Activated CD4-positive, alpha-beta memory T cell treated with anti-CD3 and anti-CD28 coated beads for 36 hours (primary cell): ENCODE measurements around the gene MAP3K6. TPM values are rescaled to one million over a fixed set of nuclear protein-coding genes. Genes with fewer than 3 reads are reported as not detected.
A peak's percentile ranks its signal among the peaks of the same experiment; 100 is the strongest.

Source experiments
- CTCF ChIA-PET: fragments of 350-600 bp; sonication (Branson Sonifier 250); formaldehyde crosslinking; loops from one replicate; lab custom pipeline; 2021; ENCODE audit warnings: antibody characterized with exemption, inconsistent platforms; lab: Charles Lee
- POLR2A ChIA-PET: fragments of 350-600 bp; sonication (Branson Sonifier 250); formaldehyde crosslinking; loops from one replicate; lab custom pipeline; 2021; ENCODE audit warnings: antibody characterized with exemption; lab: Charles Lee
- DNase-seq: peaks from one replicate; pipeline ENCODE4 v3.0.0-alpha.2; 2020
- H3K27ac Mint-ChIP-seq: one replicate; pipeline ENCODE4 v1.8.0; 2021; ENCODE audit warnings: mixed read lengths
- H3K27me3 Mint-ChIP-seq: one replicate; pipeline ENCODE4 v1.8.0; 2021; ENCODE audit warnings: mixed read lengths
- H3K36me3 Mint-ChIP-seq: one replicate; pipeline ENCODE4 v1.8.0; 2021; ENCODE audit warnings: mixed read lengths
- H3K4me1 Mint-ChIP-seq: one replicate; pipeline ENCODE4 v1.8.0; 2021; ENCODE audit warnings: low read depth, mixed read lengths
- H3K4me3 Mint-ChIP-seq: one replicate; pipeline ENCODE4 v1.8.0; 2021; ENCODE audit warnings: mild to moderate bottlenecking, mixed read lengths
- H3K9me3 Mint-ChIP-seq: one replicate; pipeline ENCODE4 v1.8.0; 2021; ENCODE audit warnings: mixed read lengths
- intact Hi-C: fragments of 100-400 bp; cut with micrococcal nuclease; formaldehyde crosslinking; loops from one replicate; pipeline ENCODE4 v1.15.1; 2023
- total RNA-seq, 2 experiments: library from RNA; stranded (reverse); gene quantifications; one replicate each; pipeline ENCODE4 v1.2.3, GENCODE V29; 2021

MAP3K6 gene
- total RNA-seq, 2 experiments from 2014 or later, result 8.2 to 9.7 TPM

DNA sequence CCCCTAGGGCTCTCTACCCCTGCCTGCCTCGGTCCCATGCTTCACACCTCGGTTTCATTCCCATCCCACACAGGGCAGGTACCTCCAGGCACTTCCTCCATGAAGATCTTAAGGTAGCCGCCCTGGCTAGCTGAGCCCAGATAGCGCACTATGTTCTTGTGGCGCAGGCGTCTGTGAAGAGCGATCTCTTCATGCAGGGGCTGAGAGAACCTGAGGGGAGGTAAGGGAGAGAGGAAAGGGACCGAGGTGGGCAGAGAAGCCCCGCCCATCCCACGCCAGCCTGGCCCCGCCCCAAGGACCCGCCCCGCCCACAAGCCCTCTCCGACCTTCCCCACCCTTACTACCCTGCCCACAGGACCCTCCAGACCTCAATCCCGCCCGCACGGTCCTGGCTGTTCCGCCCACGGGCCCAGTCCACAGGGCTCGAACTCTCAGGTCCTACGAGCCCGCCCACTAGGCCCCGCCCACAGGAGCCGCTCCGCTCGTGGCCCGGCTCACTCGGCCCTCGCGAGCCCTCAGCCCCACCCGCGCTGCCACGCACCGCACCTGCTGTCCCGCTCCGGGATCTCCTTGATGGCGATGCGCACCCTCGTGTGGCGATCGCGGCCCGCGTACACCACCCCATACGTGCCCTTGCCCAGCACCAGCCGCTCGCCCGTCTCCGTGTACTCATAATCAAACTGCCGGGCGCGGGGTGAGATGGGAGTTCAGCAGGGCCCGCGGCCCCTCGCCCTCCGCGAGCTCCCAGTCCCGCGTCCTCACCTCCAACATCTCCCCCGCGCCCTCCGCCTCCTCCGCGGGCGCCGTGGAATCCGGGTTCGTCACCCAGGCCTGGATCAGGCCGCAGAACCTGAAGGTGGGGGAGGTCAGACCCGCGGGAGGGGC, 6.4 kb downstream of the MAP3K6 start:
- Mint-ChIP-seq H3K4me1 (peaks cover 48% of the 10 kb centered on the region), H3K27me3 (no peaks in the 10 kb centered on the region), H3K4me3 (peak overlapping the region; percentile 66), H3K36me3 (no peaks in the 10 kb centered on the region), H3K27ac (no peak overlapping the region), H3K9me3 (no peaks in the 10 kb centered on the region)
- POLR2A ChIA-PET, result no interaction called here
- DNase-seq, result peak; percentile 50
- intact Hi-C loops, result no loop called here
- CTCF ChIA-PET, result interaction anchor here (4.2 to 7.1 kb wide), 4 partner anchors 18 to 246 kb away, joined by 31 to 80 read pairs (median 44); partner anchors contain the start of genes AHDC1 and SYTL1

DNA sequence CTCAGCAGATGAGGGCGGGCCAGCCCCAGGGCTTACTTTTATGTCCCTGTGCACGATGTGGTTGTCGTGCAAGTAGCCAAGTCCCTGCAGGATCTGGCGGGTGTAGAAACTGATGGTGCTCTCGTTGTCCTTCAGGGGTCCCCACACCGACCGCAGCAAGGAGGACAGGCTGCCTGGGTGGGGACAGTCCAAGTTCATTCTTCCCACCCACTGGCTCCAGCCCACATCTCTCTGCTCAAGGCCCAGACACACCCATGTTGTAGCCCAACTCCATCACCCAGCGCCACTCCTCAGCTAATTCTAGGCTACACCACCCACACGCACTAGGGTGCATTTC, 7.0 kb downstream of the MAP3K6 start:
- H3K27ac Mint-ChIP-seq, result no peak overlapping the region
- POLR2A ChIA-PET, result no interaction called here
- H3K9me3 Mint-ChIP-seq, result no peaks in the 10 kb centered on the region
- DNase-seq, result no peak
- no peaks in the 10 kb centered on the region for H3K36me3 Mint-ChIP-seq
- peak overlapping the region; percentile 66 for H3K4me3 Mint-ChIP-seq
- intact Hi-C loops, result no loop called here
- peaks cover 44% of the 10 kb centered on the region for H3K4me1 Mint-ChIP-seq
- CTCF ChIA-PET, result interaction anchor here (4.2 to 7.1 kb wide), 4 partner anchors 17 to 246 kb away, joined by 31 to 80 read pairs (median 44); partner anchors contain the start of genes AHDC1 and SYTL1
- no peaks in the 10 kb centered on the region for H3K27me3 Mint-ChIP-seq

DNA sequence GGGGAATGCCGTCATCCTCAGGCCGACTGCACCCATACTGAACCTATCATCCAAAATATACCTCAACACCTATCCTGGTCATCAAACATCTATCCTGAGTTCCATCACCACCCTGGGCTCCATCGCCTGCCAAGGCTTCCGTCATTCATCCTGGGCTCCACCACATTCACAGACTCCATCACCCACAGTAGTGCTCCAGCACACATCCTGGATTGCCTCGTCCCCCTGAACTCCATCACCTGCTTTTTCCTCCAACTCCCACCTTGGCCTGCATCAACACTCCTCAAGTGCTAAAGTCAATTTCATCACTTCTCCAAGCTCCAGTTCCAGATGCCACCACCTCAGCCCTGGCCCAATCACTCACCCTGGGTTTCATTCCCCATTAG, 7.8 kb downstream of the MAP3K6 start:
- Mint-ChIP-seq H3K27ac (no peak overlapping the region), H3K9me3 (no peaks in the 10 kb centered on the region), H3K4me3 (peak overlapping the region; percentile 9), H3K27me3 (no peaks in the 10 kb centered on the region), H3K36me3 (no peaks in the 10 kb centered on the region), H3K4me1 (peaks cover 41% of the 10 kb centered on the region)
- intact Hi-C loops, result no loop called here
- CTCF ChIA-PET, result interaction anchor here (0.6 to 7.1 kb wide), 13 partner anchors 7 to 304 kb away, joined by 3 to 80 read pairs (median 31); partner anchors contain the start of genes AHDC1, CD164L2, FCN3 and GPR3
- DNase-seq, result no peak
- POLR2A ChIA-PET, result no interaction called here

DNA sequence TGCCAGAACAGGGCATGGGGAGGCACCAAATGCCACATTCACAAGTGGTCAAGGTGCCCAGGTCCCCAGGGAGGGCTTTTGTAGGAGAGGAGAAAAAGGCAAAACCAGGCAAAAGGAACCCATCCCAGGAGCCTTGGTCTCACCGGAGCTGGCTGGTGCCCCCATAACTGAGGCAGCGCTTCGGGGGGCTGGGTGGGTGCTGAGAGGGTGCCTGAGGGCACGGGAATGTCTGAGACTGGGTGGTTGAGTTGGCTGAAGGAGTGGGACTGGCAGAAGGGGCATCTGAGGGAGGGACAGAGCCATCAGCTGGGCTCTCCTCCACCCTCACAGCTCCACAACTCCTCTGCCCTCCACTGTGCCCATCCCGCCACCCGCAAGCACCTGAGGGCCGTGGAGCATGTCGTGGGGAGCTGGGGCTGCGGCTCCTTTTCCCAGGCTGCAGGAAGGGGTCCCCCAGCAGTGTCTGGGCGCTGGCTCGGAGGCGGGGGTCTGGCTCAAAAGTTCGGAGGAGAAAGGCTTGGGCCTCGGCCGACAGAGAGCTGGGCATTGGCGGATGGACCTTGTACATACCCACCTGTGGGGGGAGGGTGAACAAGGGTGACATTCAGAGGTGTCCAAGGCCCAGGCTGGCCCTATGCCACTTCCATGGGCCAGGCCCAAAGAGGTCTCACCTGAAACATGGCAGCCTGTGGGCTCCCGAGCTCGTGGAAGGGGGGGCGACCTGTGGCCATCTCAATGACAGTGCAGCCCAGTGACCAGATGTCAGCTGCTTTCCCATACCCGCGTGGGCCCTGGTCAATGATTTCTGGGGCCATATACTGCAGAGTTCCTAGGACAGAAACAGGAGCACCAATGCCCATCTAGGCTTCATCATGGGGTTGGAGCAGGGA, 8.5 kb downstream of the MAP3K6 start:
- Mint-ChIP-seq H3K4me3 (peak overlapping the region; percentile 68), H3K4me1 (peaks cover 43% of the 10 kb centered on the region), H3K36me3 (no peaks in the 10 kb centered on the region), H3K27ac (no peak overlapping the region), H3K9me3 (no peaks in the 10 kb centered on the region), H3K27me3 (no peaks in the 10 kb centered on the region)
- intact Hi-C loops, result no loop called here
- DNase-seq, result no peak
- ChIA-PET CTCF (interaction anchor here (0.6 to 7.1 kb wide), 23 partner anchors 8 to 696 kb away, joined by 3 to 80 read pairs (median 16); partner anchors contain the start of genes AHDC1, CD164L2, FCN3 and GPR3), POLR2A (interaction anchor here (2.0 kb wide), 1 partner anchor 8 kb away, joined by 11 read pairs; the partner anchor contains the start of gene MAP3K6)

DNA sequence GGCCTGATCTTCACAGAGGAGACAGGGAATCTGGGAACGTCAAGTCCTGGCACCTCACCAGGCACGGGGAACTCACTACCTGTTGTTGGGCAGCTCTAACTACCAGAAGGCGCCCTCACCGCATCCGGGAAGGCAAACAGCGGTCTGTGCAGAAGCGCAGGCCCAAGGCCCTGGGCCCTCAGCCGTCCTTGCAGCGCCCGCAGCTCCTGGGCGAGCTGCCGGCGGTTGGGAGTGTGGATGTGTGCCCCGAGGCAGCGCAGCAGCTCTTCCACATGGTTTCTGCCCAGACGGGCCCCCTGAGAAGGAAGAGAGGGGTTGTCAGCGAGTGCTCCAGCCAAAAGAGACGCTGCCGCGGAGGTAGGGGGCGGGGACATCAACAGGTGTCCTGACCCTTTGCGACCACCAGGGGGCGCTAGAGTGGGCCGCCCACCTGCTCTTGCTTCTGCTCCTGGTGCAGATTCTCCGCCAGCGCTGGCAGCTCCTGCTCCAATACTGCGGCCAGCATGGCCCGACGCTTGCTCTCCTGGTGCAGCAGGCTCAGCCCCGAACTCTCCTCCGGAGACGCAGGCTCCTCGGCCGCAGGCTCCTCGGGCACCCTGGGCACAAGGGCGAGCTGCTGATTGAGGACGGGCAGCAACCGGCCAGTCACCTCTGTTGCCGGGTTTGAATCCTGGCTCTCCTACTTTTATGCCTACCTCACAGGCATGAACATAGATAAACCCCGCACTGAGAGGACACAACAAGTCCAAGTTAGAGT, 9.3 kb downstream of the MAP3K6 start:
- intact Hi-C loops, result loop anchor here (1.0 to 2.0 kb wide), 2 partner anchors 15 to 35 kb away; partner anchors contain the start of genes GPR3 and SYTL1
- Mint-ChIP-seq H3K4me3 (peak overlapping the region; percentile 68), H3K36me3 (no peaks in the 10 kb centered on the region), H3K4me1 (peaks cover 43% of the 10 kb centered on the region), H3K27me3 (no peaks in the 10 kb centered on the region), H3K9me3 (no peaks in the 10 kb centered on the region), H3K27ac (peak overlapping the region; percentile 81)
- ChIA-PET POLR2A (interaction anchor here (2.0 kb wide), 1 partner anchor 8 kb away, joined by 11 read pairs; the partner anchor contains the start of gene MAP3K6), CTCF (interaction anchor here (0.6 to 7.1 kb wide), 28 partner anchors 9 to 697 kb away, joined by 3 to 80 read pairs (median 7); partner anchors contain the start of genes AHDC1, CD164L2, GPR3 and IFI6)
- peak; percentile 89 for DNase-seq

DNA sequence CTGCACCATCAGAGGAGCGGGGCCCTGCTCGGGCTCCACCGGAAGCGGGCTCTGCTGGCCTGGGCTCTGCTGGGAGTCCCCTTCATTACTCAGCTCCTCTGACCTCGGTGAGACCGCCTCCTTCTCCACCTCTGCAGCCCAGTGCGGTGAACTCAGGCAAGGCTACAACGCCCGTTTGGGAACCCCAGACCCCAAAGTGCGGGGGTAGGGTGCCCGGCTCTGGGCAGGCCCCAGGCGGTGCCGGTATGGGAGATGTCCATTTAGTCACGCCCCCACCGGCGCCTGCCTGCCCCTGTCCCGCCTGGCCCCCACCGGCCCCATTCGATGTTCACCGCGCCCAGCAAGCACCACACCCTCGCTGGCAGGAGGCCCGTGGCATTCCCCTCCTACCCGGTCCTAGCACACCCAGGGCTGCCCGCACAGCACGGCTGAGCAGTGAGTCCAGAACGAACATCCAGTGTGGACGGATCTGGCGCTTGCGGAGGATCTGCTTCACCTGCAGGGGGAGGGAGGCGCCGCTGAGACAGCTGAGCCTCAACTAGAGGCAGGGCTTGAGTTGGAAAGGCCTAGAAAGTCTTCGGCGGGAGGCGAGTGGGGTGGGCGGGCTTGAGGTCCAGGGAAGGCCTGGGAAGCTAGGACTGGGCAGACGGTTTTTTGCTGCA, 10.0 kb downstream of the MAP3K6 start:
- no peaks in the 10 kb centered on the region for H3K9me3 Mint-ChIP-seq
- no peaks in the 10 kb centered on the region for H3K36me3 Mint-ChIP-seq
- CTCF ChIA-PET, result interaction anchor here (0.6 to 7.1 kb wide), 26 partner anchors 9 to 450 kb away, joined by 3 to 80 read pairs (median 8); partner anchors contain the start of genes AHDC1, CD164L2, GPR3 and IFI6
- H3K27ac Mint-ChIP-seq, result peak overlapping the region; percentile 81
- intact Hi-C loops, result loop anchor here (1.0 to 2.0 kb wide), 2 partner anchors 14 to 36 kb away; partner anchors contain the start of genes GPR3 and SYTL1
- no peaks in the 10 kb centered on the region for H3K27me3 Mint-ChIP-seq
- peaks cover 43% of the 10 kb centered on the region for H3K4me1 Mint-ChIP-seq
- peak; percentile 69 for DNase-seq
- POLR2A ChIA-PET, result interaction anchor here (2.0 kb wide), 1 partner anchor 9 kb away, joined by 11 read pairs; the partner anchor contains the start of gene MAP3K6
- H3K4me3 Mint-ChIP-seq, result peak overlapping the region; percentile 68

DNA sequence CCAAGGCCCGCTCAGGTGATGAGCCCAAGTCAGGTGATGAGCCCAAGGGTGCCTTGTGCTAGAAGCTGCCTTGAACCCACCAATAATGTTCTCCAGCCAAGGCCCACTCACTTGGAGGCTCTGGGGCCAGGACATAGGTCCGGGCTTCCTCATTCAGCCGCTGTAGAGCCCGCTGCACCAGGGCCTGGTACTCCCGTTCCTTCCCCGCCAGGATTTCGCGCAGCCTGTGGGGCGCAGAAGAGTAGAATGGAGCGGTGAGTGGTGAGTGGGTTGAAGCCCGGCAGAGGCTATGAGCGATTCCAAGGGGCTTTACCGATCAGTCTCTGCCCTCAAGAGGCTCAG, 10.5 kb downstream of the MAP3K6 start:
- Mint-ChIP-seq H3K27ac (peak overlapping the region; percentile 8), H3K4me1 (peaks cover 43% of the 10 kb centered on the region), H3K27me3 (no peaks in the 10 kb centered on the region), H3K9me3 (no peaks in the 10 kb centered on the region), H3K36me3 (no peaks in the 10 kb centered on the region), H3K4me3 (peak overlapping the region; percentile 68)
- DNase-seq, result no peak
- CTCF ChIA-PET, result interaction anchor here (0.6 to 7.1 kb wide), 13 partner anchors 10 to 450 kb away, joined by 3 to 80 read pairs (median 26); partner anchors contain the start of genes GPR3, MAP3K6 and SYTL1
- POLR2A ChIA-PET, result interaction anchor here (2.0 kb wide), 1 partner anchor 10 kb away, joined by 11 read pairs; the partner anchor contains the start of gene MAP3K6
- intact Hi-C loops, result loop anchor here (2.0 kb wide), 1 partner anchor 13 kb away; the partner anchor contains the start of gene SYTL1

DNA sequence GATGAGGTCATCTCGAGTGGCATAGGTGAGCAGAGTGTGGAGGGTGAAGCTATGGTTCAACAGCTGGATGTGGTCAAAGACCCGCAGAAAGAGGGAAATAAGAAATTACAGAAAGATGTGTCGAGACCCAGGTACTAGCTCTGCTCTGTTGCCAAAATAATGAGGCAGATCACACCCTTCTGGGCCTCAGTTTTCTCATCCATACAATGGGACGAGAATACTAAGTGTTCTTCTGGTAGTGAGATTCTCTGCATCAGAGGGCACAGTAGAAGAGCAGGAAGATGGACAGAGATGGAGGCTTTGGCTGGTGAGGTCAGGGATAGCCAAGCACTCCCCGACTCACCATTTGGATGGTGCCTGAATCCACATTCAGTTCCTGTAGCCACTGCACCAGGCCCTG, 11.1 kb downstream of the MAP3K6 start:
- intact Hi-C loops, result loop anchor here (2.0 kb wide), 1 partner anchor 13 kb away; the partner anchor contains the start of gene SYTL1
- DNase-seq, result no peak
- Mint-ChIP-seq H3K36me3 (no peaks in the 10 kb centered on the region), H3K9me3 (no peaks in the 10 kb centered on the region), H3K4me1 (peaks cover 43% of the 10 kb centered on the region), H3K27me3 (no peaks in the 10 kb centered on the region), H3K27ac (peak overlapping the region; percentile 23), H3K4me3 (no peak overlapping the region)
- POLR2A ChIA-PET, result no interaction called here
- CTCF ChIA-PET, result interaction anchor here (1.3 to 7.1 kb wide), 8 partner anchors 10 to 61 kb away, joined by 3 to 80 read pairs (median 36); partner anchors contain the start of genes MAP3K6 and SYTL1

DNA sequence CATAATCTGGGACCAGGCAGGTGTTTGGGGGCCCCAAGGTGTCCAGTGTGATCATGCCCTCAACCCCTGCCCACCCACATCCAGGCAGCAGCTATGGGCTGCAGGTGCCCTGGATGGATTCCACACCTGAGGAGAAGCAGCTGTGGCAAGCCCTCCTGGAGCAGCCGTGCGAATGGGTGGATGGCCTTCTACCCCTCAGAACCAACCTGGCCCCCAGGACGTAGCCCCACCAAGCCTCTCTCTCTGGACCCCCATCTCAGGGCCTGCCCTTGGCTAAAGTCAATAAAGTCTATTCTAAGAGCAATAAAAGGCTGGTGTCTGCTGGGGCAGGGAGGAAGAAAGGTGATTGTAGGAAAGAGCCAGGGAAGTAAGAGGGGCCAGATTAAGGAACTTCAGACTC, 13.1 kb downstream of the MAP3K6 start:
- no peak for DNase-seq
- H3K27me3 Mint-ChIP-seq, result no peaks in the 10 kb centered on the region
- H3K27ac Mint-ChIP-seq, result no peak overlapping the region
- H3K36me3 Mint-ChIP-seq, result no peaks in the 10 kb centered on the region
- POLR2A ChIA-PET, result no interaction called here
- no peaks in the 10 kb centered on the region for H3K9me3 Mint-ChIP-seq
- no peak overlapping the region for H3K4me3 Mint-ChIP-seq
- intact Hi-C loops, result no loop called here
- CTCF ChIA-PET, result interaction anchor here (0.6 to 7.1 kb wide), 5 partner anchors 11 to 48 kb away, joined by 3 to 80 read pairs (median 3); partner anchors contain the start of genes MAP3K6 and SYTL1
- peaks cover 30% of the 10 kb centered on the region for H3K4me1 Mint-ChIP-seq

DNA sequence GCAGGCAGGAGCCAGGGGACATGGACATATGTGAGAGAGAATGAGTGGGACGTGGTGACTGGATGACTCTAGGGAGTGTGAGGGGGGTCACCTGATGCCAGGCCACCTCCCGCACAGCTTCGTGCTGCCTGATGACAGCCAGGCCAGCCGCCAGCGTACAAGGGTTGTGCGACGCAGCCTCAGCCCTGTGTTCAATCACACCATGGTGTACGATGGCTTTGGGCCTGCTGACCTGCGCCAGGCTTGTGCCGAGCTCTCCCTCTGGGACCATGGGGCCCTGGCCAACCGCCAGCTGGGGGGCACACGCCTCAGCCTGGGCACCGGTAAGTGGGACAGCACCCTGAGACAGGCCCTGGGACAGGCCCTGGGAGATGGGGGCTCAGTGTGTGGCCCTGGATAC, 13.6 kb downstream of the MAP3K6 start:
- no peak overlapping the region for H3K4me3 Mint-ChIP-seq
- CTCF ChIA-PET, result interaction anchor here (1.1 to 7.1 kb wide), 3 partner anchors 11 to 41 kb away, joined by 3 to 80 read pairs (median 16); partner anchors contain the start of gene SYTL1
- POLR2A ChIA-PET, result interaction anchor here (1.2 kb wide), 1 partner anchor 12 kb away, joined by 4 read pairs; no protein-coding TSS in a partner anchor

More for the DNA sequence above, 13.6 kb downstream of the MAP3K6 start:
- H3K9me3 Mint-ChIP-seq, result no peaks in the 10 kb centered on the region
- peaks cover 30% of the 10 kb centered on the region for H3K4me1 Mint-ChIP-seq
- intact Hi-C loops, result no loop called here
- no peaks in the 10 kb centered on the region for H3K27me3 Mint-ChIP-seq
- H3K27ac Mint-ChIP-seq, result no peak overlapping the region
- DNase-seq, result no peak
- H3K36me3 Mint-ChIP-seq, result no peaks in the 10 kb centered on the region
